GM19372 (cell line): ENCODE measurements around the gene EP300.
"Not testable (repeated sequence)": the region's sequence is repeated elsewhere in the genome, so short reads cannot be mapped to it uniquely, and the experiment has no call there.

Source experiments
- ATAC-seq: cut with Tn5 transposase; IDR thresholded peaks from one replicate; pipeline ENCODE4 v1.9.1; 2021; ENCODE audit warnings: mild to moderate bottlenecking, low read depth, moderate library complexity; ENCODE audit not compliant: unreplicated experiment

EP300 gene

GRCh38 chr22:41092023-41092817 is at the start of gene EP300:
EP300 (plus strand) TSS chr22:41092592; CDS start chr22:41093005, 413 bp downstream.
- peak; percentile 34 for ATAC-seq

- no peak for ATAC-seq
Measured at GRCh38 chr22:41043722-41044121, 48.7 kb upstream of the EP300 start.

GRCh38 chr22:41045575-41045974 is 46.8 kb upstream of the EP300 start:
- ATAC-seq, result not testable (repeated sequence)

GRCh38 chr22:41047801-41048211 is 44.6 kb upstream of the EP300 start:
- ATAC-seq, result no peak

GRCh38 chr22:41048345-41048744 is 44.0 kb upstream of the EP300 start:
- not testable (repeated sequence) for ATAC-seq

- no peak for ATAC-seq
Measured at GRCh38 chr22:41048791-41049717, 43.3 kb upstream of the EP300 start.

GRCh38 chr22:41049795-41050194 is 42.6 kb upstream of the EP300 start:
- ATAC-seq, result not testable (repeated sequence)

GRCh38 chr22:41050883-41051282 is 41.5 kb upstream of the EP300 start:
- no peak for ATAC-seq

- no peak for ATAC-seq
Measured at GRCh38 chr22:41052661-41053490, 39.5 kb upstream of the EP300 start.

GRCh38 chr22:41057076-41057475 is 35.3 kb upstream of the EP300 start:
- ATAC-seq, result no peak

GRCh38 chr22:41062146-41062545 is 30.2 kb upstream of the EP300 start:
- ATAC-seq, result no peak

GRCh38 chr22:41064326-41064725 is 28.1 kb upstream of the EP300 start:
- not testable (repeated sequence) for ATAC-seq

GRCh38 chr22:41066341-41066740 is 26.1 kb upstream of the EP300 start:
- ATAC-seq, result not testable (repeated sequence)

- ATAC-seq, result not testable (repeated sequence)
Measured at GRCh38 chr22:41067968-41068367, 24.4 kb upstream of the EP300 start.

GRCh38 chr22:41070665-41071331 is 21.6 kb upstream of the EP300 start:
- ATAC-seq, result no peak

- no peak for ATAC-seq
Measured at GRCh38 chr22:41074061-41074460, 18.3 kb upstream of the EP300 start.

GRCh38 chr22:41074466-41074865 is 17.9 kb upstream of the EP300 start:
- no peak for ATAC-seq

- no peak for ATAC-seq
Measured at GRCh38 chr22:41074941-41075710, 17.3 kb upstream of the EP300 start.

GRCh38 chr22:41075946-41076345 is 16.4 kb upstream of the EP300 start:
- ATAC-seq, result no peak
